Rectal smooth muscle tissue (tissue), 1 donor: ENCODE data around the gene CHMP6.
A peak's percentile ranks its signal among the peaks of the same experiment; 100 is the strongest.

Experiments
- H3K27ac ChIP-seq: one replicate; pipeline ENCODE4 v1.7.0; 2013; ENCODE audit warnings: low read depth, low read length, inconsistent platforms
- H3K27me3 ChIP-seq: one replicate; pipeline ENCODE4 v1.7.0; 2013; ENCODE audit warnings: low read length; ENCODE audit not compliant: control insufficient read depth, insufficient read depth
- H3K36me3 ChIP-seq: one replicate; pipeline ENCODE4 v1.7.0; 2013; ENCODE audit warnings: low read length; ENCODE audit not compliant: control insufficient read depth, insufficient read depth
- H3K4me1 ChIP-seq: one replicate; pipeline ENCODE4 v1.7.0; 2013; ENCODE audit warnings: low read length; ENCODE audit not compliant: control insufficient read depth, insufficient read depth
- H3K4me3 ChIP-seq: one replicate; pipeline ENCODE4 v1.7.0; 2013; ENCODE audit warnings: low read length
- H3K9ac ChIP-seq: one replicate; pipeline ENCODE4 v1.7.0; 2013; ENCODE audit warnings: low read length

The CHMP6 gene

DNA sequence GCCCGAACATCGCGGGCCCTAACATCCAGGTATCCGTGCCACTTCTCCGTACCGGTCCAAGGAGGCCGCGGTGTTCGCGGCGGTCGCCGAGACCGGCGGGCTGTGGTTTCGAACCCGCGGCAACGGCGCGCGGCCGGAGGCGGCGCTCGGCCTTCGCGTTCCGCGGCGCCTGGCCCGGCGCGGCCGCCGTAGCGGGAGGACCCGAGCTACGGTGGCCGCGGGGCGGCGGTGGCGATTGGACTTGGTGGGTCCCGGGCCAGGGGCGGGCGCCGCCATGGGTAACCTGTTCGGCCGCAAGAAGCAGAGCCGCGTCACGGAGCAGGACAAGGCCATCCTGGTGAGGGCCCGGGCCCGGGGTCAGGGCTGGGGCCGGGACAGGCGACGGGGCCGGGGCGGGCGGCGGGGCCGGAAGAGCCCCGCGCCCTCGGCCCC lies at the start of gene CHMP6:
CHMP6 (plus strand) TSS at position 197 of the 432 bp plus-strand sequence; CDS start at position 275, 78 bp downstream.
- Histone ChIP-seq H3K4me1 (peaks cover 6% of the 10 kb centered on the region), H3K36me3 (peaks cover 7% of the 10 kb centered on the region), H3K9ac (peak within 1 kb of the TSS; percentile 68), H3K27ac (peak within 1 kb of the TSS; percentile 24), H3K27me3 (no peaks in the 10 kb centered on the region), H3K4me3 (peak within 1 kb of the TSS; percentile 90)

DNA sequence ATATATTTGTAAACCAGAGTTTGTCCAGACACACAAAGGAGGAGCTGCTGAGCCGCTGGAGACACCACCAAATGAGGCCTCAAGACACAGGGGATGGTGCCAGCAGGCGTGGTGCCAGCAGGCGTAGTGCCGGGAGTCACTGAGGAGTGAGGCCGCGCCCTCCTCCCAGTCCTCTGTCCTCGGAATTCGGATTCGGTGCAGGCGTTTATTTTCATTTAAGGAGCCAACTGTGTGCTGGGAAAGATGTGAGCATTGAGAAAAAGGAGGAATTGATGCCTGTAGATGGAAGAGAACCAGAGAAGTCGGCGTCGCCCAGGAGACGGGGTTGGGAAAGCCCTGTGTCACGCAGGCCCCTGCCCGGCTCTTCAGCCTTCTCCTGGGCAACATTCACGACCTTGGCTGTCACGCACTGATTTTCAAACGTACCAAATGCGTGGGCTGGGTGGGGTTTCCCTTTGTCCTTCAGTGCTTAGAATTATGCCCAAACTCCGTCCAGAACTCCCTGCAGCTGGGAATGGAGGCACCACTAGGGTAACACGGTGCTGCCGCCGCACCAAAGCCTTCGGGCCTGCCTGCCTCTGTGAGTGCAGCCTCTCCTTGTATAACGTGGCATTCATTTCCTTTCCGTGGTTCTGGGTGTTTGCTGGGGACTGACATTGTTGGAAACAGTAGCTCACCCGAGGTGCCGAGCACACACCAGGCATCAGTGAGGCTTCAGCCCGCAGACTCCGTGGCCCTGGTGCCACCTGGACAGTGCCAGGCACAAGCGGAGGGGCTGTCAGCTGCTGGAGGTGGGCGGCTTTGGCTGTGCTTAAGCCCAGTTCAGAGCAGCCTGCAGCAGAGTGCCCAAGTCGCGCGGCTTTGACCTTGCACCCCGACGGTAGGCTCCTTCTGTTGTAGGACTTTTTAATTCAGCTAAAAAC lies 49.0 kb upstream of the CHMP6 start:
- peaks cover 30% of the 10 kb centered on the region for H3K4me1 ChIP-seq
- peak overlapping the region; percentile 97 for H3K27ac ChIP-seq
- no peaks in the 10 kb centered on the region for H3K27me3 ChIP-seq
- H3K4me3 ChIP-seq: no peak overlapping the region
- H3K36me3 ChIP-seq: peaks cover 3% of the 10 kb centered on the region
- H3K9ac ChIP-seq: peak overlapping the region; percentile 64

DNA sequence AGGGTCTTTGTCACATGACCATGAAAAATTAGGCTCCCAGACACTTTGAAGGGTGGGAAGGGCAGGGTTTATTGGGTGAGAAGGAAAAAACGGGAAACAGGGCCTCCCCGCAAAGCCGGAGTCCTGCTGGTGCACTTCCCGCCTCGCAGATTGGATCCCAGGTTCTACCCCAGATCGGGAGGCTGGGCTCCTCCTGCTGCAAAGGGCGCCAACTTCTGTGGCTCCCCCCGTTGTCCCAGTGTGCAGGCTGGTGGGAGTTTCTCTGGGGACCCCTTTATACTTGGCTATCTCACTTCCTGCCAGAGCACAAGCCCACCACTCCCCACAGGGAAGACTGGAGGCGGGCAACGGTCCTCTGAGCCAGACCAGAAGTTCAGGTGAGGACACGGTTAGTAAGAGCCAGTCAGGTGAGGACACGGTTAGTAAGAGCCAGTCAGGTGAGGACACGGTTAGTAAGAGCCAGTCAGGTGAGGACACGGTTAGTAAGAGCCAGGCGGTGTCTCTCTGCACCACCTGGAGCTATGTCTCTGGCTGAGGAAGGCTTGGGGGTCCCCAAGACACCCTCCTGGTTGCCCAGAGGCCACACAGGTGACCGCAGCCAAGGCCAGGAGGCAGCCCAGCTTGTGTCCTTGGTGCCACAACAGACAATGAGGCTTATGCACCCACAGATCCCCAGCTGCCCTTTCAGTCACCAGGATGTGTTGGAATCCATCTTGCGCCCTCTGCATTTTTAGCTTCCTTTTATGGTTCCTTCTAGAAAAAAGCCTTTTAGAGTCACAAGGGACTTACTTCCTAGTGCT lies 48.1 kb upstream of the CHMP6 start:
- H3K36me3 ChIP-seq: peaks cover 3% of the 10 kb centered on the region
- H3K4me3 ChIP-seq: no peak overlapping the region
- H3K27me3 ChIP-seq: no peaks in the 10 kb centered on the region
- no peak overlapping the region for H3K9ac ChIP-seq
- peak overlapping the region; percentile 97 for H3K27ac ChIP-seq
- peaks cover 30% of the 10 kb centered on the region for H3K4me1 ChIP-seq

DNA sequence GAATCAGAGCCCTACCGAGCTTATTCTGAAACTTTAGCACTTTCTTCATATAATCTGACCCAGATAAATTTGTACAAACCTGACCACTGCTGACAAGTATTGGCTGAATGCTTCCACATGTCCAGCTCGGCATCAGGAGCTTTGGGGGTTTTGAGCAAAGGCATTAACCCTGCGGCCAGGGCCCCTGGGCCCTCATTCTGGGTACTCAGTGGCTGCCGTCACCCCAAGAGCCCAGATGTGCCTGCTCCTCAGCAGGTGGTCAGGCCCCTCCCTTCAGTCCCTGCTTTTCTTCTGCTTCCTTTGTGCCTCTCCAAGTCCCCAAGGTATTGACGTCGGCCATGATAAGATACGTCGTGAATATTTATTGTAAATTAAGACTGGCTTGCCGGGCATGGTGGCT lies 47.3 kb upstream of the CHMP6 start:
- peak overlapping the region; percentile 97 for H3K27ac ChIP-seq
- peaks cover 33% of the 10 kb centered on the region for H3K4me1 ChIP-seq
- no peak overlapping the region for H3K9ac ChIP-seq
- H3K4me3 ChIP-seq: no peak overlapping the region
- peaks cover 3% of the 10 kb centered on the region for H3K36me3 ChIP-seq
- H3K27me3 ChIP-seq: no peaks in the 10 kb centered on the region

DNA sequence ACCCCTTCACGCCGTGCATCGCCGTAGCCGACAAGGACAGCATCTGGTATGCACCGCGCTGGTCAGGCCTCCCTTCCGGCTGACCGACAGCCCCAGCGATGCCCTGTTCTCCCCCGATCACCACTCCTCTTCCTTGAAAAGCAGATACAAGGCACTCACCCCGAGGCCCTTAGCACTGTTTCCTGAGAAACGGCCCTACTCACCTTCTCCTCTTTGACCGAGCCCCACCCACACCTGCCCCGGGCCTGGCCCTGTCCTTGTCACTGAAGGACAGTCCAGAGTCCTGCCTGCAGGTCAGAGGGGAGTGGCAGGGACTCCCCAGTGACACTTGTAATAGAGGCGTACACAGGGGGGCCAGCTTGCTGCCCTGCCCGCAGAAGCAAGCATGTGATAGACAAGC lies 45.9 kb upstream of the CHMP6 start:
- Histone ChIP-seq H3K27ac (no peak overlapping the region), H3K4me1 (peaks cover 35% of the 10 kb centered on the region), H3K4me3 (no peak overlapping the region), H3K27me3 (no peaks in the 10 kb centered on the region), H3K36me3 (peaks cover 3% of the 10 kb centered on the region), H3K9ac (no peak overlapping the region)

DNA sequence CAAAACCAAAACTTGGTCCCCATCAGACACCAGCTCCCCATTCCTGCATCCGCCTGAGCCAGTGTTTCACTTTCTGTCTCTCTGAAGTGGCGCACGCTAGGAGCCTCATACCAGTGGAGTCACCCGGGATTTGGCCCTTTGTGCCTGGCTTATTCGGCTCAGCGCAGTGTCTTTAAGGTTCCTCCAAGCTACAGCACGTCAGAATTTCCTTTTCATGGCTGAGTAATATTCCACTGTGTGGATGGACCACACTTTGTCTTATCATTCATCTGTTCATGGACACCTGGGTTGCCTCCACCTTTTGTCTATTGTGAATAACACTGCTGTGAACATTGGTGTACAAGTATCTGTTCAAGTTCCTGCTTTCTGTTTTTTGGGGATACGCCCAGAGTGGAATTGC lies 45.2 kb upstream of the CHMP6 start:
- no peak overlapping the region for H3K27ac ChIP-seq
- no peak overlapping the region for H3K9ac ChIP-seq
- H3K4me3 ChIP-seq: no peak overlapping the region
- H3K36me3 ChIP-seq: peaks cover 3% of the 10 kb centered on the region
- no peaks in the 10 kb centered on the region for H3K27me3 ChIP-seq
- H3K4me1 ChIP-seq: peaks cover 33% of the 10 kb centered on the region

DNA sequence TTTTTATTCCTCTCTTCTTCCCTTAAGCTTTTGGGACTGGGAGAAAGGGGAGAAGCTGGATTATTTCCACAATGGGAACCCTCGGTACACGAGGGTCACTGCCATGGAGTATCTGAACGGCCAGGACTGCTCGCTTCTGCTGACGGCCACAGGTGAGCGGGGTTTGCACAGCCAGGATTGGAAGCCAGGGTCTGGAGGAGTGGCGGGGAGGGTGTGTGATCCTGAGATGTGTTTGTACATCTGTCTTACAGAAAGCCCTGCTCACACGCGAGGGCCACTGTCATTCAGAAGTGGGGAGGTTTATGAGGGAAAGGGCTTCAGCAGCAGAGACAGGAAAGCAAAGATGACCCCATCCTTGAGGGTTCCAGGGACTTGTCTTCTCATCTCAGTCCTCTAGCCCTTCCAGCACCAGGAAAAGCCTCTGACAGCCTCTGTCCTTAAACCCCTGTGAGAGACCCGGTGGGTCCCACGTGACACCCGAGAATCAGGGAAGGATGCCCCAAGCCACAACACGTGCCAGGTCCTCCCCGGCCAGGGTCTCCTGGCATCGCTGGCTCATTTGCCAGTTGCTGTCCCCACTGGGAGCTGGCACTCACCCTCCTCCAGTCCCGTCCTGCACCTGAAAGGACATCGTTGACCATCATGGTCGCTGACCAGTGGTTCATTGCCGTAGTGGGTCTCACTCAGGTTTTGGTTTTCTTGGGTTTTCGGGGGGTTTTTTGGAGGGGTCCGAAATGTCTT lies 44.3 kb upstream of the CHMP6 start:
- H3K27me3 ChIP-seq: no peaks in the 10 kb centered on the region
- peaks cover 10% of the 10 kb centered on the region for H3K36me3 ChIP-seq
- peaks cover 24% of the 10 kb centered on the region for H3K4me1 ChIP-seq
- H3K4me3 ChIP-seq: no peak overlapping the region
- no peak overlapping the region for H3K27ac ChIP-seq
- H3K9ac ChIP-seq: no peak overlapping the region

DNA sequence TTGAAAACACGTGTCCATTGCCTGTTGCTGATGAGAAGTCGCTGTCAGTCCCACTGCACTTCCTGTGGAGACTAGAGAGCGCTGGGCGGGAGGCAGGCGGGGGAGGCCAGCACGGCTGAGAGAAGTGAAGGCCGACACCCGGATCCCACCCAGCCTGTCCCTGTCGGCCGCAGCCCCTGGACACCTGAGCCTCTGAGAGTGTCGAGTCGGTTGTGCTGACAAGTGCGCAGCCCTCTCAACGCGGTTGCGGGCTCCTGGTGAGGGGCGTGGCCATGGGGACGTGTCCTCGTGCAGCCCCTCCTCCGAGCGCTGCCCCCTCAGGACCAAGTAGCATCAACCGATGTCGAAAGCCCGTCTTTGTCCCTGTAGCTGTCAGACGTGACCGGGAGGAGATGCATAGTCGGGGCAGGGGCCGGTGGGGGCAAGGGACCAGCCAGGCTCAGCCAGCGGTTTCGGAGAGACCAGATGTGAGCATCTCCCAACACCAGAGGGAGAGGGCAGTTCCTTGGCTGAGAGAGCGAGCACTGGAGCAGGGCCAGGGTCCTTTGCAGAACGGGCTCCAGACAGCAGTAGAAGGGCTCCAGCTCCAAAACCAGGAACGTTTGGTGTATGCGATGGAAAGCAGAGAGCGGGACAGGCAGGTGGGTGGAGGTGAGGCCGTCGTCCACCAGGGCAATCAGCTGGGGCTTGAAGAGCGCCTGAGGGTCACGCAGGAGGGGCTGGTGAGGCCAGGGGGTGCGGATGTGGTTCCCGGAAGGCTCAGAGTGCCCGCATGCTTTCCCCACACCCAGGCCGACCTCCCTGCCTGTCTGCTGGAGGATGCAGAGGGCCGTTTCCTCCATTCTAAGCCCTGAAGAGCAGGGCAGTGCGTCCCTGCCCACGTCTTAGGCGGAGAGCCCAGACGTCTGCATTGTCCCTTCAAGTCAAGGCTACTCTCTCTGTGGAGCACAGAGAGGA lies 43.3 kb upstream of the CHMP6 start:
- peaks cover 16% of the 10 kb centered on the region for H3K4me1 ChIP-seq

DNA sequence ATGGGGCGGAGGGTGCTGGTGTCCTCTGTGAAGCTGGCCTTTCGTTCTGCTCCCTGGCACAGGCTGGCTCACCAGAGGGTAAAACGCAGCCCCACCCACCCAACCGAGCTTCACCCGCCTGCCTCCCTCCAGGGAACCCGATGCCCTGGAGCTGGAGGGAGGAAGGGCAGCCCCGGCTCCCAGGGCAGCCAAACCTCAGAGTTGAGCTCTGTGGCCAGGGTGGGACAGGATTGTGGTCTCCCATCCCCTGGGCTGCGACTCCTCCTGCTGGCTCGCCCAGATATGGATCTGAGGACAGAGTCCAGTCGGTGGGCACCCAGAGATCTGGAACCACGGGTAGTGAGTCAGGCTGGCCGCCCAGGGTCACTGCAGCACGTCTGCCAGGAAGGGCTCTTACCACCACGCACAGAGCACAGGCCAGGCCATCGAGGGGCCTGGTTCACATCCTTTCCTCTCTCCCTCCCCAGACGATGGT lies 42.6 kb upstream of the CHMP6 start:
- Histone ChIP-seq H3K36me3 (peaks cover 11% of the 10 kb centered on the region), H3K27me3 (no peaks in the 10 kb centered on the region), H3K4me1 (peaks cover 9% of the 10 kb centered on the region), H3K9ac (no peak overlapping the region), H3K27ac (peak overlapping the region; percentile 55), H3K4me3 (no peak overlapping the region)

More for the DNA sequence above, 43.3 kb upstream of the CHMP6 start:
- H3K27ac ChIP-seq: peak overlapping the region; percentile 55
- H3K4me3 ChIP-seq: no peak overlapping the region
- H3K9ac ChIP-seq: no peak overlapping the region
- no peaks in the 10 kb centered on the region for H3K27me3 ChIP-seq
- peaks cover 11% of the 10 kb centered on the region for H3K36me3 ChIP-seq

DNA sequence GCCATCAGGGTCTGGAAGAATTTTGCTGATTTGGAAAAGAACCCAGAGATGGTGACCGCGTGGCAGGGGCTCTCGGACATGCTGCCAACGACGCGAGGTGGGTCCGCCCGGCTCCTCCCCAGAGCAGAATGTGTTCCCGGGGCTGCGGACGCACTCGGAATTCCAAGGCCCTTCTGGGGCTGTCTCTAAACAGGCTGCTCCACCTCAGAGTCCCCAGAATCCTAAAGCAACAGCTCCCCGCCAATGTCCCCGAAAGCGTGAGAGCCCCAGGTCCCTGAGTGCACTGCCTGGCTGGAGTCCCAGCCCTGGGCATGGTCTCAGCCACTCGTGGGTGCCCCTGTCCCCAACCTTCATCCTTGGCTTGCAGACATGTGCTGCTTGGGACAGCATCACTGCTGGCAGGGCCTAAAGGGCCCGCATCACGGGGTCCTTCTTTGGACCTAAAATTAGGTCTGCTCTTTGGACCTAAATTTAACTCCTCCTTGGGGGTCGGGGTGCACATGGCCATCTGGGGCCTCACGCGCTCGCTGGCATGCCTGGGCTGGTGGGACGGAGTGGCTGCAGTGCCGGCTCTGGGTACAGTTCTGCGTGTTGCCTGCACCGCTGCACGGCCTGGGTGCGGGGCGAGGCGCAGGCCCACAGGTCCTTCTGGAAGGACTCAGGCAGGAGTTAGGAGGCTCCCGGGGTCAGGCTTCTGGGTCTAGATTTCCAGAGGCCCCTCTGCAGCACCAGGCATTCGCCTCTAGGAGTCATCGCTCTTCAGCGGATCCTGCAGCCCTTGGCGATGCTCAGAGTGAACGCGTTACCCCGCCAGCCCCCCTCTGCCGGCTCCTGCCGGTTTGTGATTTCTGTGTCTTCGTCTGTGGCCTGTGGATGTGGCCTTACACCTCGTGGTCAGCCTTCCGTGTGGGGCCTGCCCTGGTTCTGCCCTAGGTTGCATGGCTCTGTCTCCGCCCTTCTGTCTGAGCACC lies 41.9 kb upstream of the CHMP6 start:
- no peak overlapping the region for H3K9ac ChIP-seq
- peak overlapping the region; percentile 55 for H3K27ac ChIP-seq
- no peaks in the 10 kb centered on the region for H3K27me3 ChIP-seq
- H3K4me3 ChIP-seq: no peak overlapping the region
- H3K36me3 ChIP-seq: peaks cover 11% of the 10 kb centered on the region
- H3K4me1 ChIP-seq: peaks cover 4% of the 10 kb centered on the region
